ENCODE data around the gene UNC93A.

DNA sequence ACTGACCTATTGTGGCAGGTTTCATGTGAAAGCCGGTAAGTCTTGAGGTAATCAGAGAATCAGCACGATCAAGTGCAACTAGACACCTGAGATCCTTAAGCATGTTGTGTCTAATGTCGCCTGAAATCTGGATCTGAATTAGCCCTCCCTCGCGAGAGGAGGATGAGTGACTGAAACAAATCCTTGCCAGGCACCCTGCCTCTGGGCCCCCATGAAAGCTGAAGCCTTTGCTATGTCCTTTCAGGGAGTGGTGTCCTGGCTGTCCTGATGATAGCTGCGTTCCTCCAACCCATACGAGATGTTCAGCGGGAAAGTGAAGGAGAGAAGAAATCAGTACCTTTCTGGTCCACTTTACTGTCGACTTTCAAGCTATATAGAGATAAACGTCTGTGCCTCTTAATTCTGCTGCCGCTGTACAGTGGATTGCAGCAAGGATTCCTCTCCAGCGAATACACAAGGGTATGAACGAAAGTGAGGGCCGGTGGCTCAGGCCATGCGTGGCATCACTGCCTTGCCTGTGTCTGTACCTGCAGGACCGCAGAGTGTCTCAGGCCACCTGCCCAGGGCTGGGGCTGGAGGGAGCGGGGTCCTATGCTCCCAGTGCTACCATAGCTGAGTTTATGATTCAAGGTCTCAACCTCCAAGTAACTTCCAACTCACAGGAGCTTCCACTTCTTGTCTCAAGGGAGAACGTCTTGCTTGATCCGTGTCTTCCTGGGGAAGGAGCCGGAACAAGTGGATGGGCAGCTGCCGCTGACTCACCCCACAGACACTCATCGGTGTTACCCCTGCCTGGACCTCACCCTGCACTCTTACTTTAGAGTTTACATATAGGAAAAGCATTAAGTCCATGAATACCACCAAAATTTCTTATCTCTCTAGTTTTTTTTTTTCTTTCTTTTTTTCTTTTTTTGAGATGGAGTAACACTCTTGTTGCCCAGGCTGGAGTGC lies 12.8 kb downstream of the UNC93A start:
- TF ChIP-seq, protein P1, sequence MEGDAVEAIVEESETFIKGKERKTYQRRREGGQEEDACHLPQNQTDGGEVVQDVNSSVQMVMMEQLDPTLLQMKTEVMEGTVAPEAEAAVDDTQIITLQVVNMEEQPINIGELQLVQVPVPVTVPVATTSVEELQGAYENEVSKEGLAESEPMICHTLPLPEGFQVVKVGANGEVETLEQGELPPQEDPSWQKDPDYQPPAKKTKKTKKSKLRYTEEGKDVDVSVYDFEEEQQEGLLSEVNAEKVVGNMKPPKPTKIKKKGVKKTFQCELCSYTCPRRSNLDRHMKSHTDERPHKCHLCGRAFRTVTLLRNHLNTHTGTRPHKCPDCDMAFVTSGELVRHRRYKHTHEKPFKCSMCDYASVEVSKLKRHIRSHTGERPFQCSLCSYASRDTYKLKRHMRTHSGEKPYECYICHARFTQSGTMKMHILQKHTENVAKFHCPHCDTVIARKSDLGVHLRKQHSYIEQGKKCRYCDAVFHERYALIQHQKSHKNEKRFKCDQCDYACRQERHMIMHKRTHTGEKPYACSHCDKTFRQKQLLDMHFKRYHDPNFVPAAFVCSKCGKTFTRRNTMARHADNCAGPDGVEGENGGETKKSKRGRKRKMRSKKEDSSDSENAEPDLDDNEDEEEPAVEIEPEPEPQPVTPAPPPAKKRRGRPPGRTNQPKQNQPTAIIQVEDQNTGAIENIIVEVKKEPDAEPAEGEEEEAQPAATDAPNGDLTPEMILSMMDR (IDR thresholded peaks at IDR 0.05; ENCODE audit: insufficient read depth, low read length, poor library complexity, severe bottlenecking), result no peak
- TF ChIP-seq EZH2phosphoT487 (conservative IDR thresholded peaks at IDR 0.05; ENCODE audit: low read length), result no peak

Data from SU-DHL-6 (cell line).